ENCODE measurements around the gene CEACAM16. TPM values are rescaled to one million over a fixed set of nuclear protein-coding genes. Genes with fewer than 3 reads are reported as not detected.

The CEACAM16 gene
- polyA plus RNA-seq, 1 donor from 2014 or later = not detected

DNA sequence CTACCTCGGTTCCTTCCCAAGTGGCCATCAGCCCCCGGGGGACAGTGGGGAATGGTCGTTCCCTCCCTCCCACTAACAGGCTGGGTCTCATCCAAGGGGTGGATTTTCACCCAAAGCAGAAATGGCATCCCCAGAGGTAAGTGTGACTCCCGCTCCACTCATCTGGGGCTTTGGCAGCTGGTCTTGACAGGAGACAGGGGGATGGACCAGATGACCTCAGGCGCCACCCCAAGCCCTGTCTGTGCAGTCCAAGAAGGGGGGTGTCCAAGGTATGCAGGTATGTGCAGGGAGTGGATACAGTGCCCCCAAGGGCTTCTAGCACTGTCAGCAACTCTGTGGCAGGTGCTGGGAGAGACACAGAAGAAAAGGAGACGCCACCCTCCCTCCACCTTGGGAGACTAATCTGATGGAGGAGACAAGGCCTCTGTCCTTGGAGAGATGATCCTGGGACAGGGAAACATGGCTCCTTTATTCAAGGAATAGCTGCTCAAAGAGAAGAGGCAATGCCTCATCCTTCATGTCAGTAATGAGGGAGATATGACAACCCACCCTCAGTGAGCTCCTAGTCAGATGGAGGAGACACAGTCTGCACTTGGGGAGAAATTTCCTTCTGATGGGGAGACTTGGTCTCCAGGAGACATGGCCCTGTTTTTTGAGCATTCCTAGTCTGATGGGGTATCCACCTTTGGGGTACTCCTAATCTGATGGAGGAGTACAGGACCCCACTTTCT lies 7.7 kb downstream of the CEACAM16 start:
- Histone ChIP-seq H3F3A (ENCODE audit: insufficient read depth, low read length, poor library complexity, severe bottlenecking) (no peaks in the 10 kb centered on the region), H3K4me3 (ENCODE audit: low read length) (no peak overlapping the region), H3K36me3 (ENCODE audit: insufficient read depth, low read length) (no peaks in the 10 kb centered on the region), H3K27me3 (ENCODE audit: insufficient read depth, low read depth, low read length) (no peaks in the 10 kb centered on the region), H3K79me2 (replicated peaks; ENCODE audit: insufficient read depth, low read length) (no peaks in the 10 kb centered on the region), H3K4me2 (ENCODE audit: low read length) (no peak overlapping the region), H3K9me3 (ENCODE audit: low read length) (no peaks in the 10 kb centered on the region), H3K9ac (ENCODE audit: low read length) (no peak overlapping the region), H3K9me2 (ENCODE audit: insufficient read depth, low read length) (no peaks in the 10 kb centered on the region), H4K20me1 (ENCODE audit: insufficient read depth) (no peaks in the 10 kb centered on the region), H3K27ac (ENCODE audit: low read length) (no peak overlapping the region), H2AFZ (ENCODE audit: low read depth, low read length) (no peak overlapping the region)
- TF ChIP-seq RAD21 (conservative IDR thresholded peaks at IDR 0.05) (no peak), SMC3 (conservative IDR thresholded peaks at IDR 0.05; ENCODE audit: poor library complexity) (no peak), MXI1 (conservative IDR thresholded peaks at IDR 0.05; ENCODE audit: poor library complexity, severe bottlenecking) (no peak)

DNA sequence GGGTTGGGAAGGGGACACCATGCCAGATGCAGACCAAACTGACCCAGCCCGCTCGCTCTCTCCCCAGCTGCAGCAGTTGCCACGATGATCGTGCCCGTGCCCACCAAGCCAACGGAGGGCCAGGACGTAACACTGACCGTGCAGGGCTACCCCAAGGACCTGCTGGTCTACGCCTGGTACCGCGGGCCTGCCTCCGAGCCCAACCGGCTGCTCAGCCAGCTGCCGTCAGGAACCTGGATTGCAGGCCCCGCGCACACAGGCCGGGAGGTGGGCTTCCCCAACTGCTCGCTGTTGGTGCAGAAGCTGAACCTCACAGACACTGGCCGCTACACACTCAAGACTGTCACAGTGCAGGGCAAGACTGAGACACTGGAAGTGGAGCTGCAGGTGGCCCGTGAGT lies 8.8 kb downstream of the CEACAM16 start:
- no peaks in the 10 kb centered on the region for H3K27me3 ChIP-seq (ENCODE audit: insufficient read depth, low read depth, low read length)
- no peaks in the 10 kb centered on the region for H3K36me3 ChIP-seq (ENCODE audit: insufficient read depth, low read length)
- H3K4me3 ChIP-seq (ENCODE audit: low read length) = no peak overlapping the region
- no peaks in the 10 kb centered on the region for H3K79me2 ChIP-seq (replicated peaks; ENCODE audit: insufficient read depth, low read length)
- H3K27ac ChIP-seq (ENCODE audit: low read length) = no peak overlapping the region
- H3K4me2 ChIP-seq (ENCODE audit: low read length) = no peak overlapping the region
- H3K9ac ChIP-seq (ENCODE audit: low read length) = no peak overlapping the region
- H3F3A ChIP-seq (ENCODE audit: insufficient read depth, low read length, poor library complexity, severe bottlenecking) = no peaks in the 10 kb centered on the region
- H3K9me3 ChIP-seq (ENCODE audit: low read length) = no peaks in the 10 kb centered on the region
- H3K9me2 ChIP-seq (ENCODE audit: insufficient read depth, low read length) = no peaks in the 10 kb centered on the region
- no peaks in the 10 kb centered on the region for H4K20me1 ChIP-seq (ENCODE audit: insufficient read depth)
- TF ChIP-seq SMC3 (conservative IDR thresholded peaks at IDR 0.05; ENCODE audit: poor library complexity) (no peak), MXI1 (conservative IDR thresholded peaks at IDR 0.05; ENCODE audit: poor library complexity, severe bottlenecking) (no peak), POLR2AphosphoS5 (IDR thresholded peaks at IDR 0.05) (no peak), REST (IDR thresholded peaks at IDR 0.05; ENCODE audit: borderline replicate concordance) (no peak), EP300 (conservative IDR thresholded peaks at IDR 0.05; ENCODE audit: poor library complexity, severe bottlenecking) (no peak), TAF1 (IDR thresholded peaks at IDR 0.05; ENCODE audit: low read depth) (no peak), EZH2 (IDR thresholded peaks at IDR 0.05; ENCODE audit: borderline replicate concordance, insufficient read depth, low read length, poor library complexity, severe bottlenecking) (no peak), RAD21 (conservative IDR thresholded peaks at IDR 0.05) (no peak)
- TF ChIP-seq, protein P1, sequence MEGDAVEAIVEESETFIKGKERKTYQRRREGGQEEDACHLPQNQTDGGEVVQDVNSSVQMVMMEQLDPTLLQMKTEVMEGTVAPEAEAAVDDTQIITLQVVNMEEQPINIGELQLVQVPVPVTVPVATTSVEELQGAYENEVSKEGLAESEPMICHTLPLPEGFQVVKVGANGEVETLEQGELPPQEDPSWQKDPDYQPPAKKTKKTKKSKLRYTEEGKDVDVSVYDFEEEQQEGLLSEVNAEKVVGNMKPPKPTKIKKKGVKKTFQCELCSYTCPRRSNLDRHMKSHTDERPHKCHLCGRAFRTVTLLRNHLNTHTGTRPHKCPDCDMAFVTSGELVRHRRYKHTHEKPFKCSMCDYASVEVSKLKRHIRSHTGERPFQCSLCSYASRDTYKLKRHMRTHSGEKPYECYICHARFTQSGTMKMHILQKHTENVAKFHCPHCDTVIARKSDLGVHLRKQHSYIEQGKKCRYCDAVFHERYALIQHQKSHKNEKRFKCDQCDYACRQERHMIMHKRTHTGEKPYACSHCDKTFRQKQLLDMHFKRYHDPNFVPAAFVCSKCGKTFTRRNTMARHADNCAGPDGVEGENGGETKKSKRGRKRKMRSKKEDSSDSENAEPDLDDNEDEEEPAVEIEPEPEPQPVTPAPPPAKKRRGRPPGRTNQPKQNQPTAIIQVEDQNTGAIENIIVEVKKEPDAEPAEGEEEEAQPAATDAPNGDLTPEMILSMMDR (IDR thresholded peaks at IDR 0.05; ENCODE audit: poor library complexity, severe bottlenecking) = no peak
- no peak overlapping the region for H2AFZ ChIP-seq (ENCODE audit: low read depth, low read length)
